HepG2 (cell line): ENCODE results near the gene MEX3A. TPM values are rescaled to one million over a fixed set of nuclear protein-coding genes. Genes with fewer than 3 reads are reported as not detected.

Experiments
- AHR ChIP-seq: IDR thresholded peaks from 2 replicates; pipeline ENCODE4 v1.6.1; 2018; ENCODE audit warnings: missing genetic modification reagents, missing compliant biosample characterization
- BCL6 ChIP-seq: IDR thresholded peaks from 2 replicates; pipeline ENCODE4 v1.6.1; 2016; ENCODE audit warnings: missing genetic modification reagents, missing compliant biosample characterization
- EEA1 ChIP-seq: sonication (generic); formaldehyde crosslinking; IDR thresholded peaks from 2 replicates; pipeline ENCODE4 v1.5.1; 2020; ENCODE audit warnings: mild to moderate bottlenecking, missing genetic modification reagents, borderline replicate concordance
- EED ChIP-seq: sonication (generic); formaldehyde crosslinking; IDR thresholded peaks from 2 replicates; pipeline ENCODE4 v1.5.0; 2020; ENCODE audit warnings: mild to moderate bottlenecking, missing genetic modification reagents
- EZH2 ChIP-seq: conservative IDR thresholded peaks from 2 replicates; pipeline ENCODE4 v1.6.1; 2012; ENCODE audit warnings: mild to moderate bottlenecking, low read depth, low read length, moderate library complexity
- FOXJ3 ChIP-seq: sonication (generic); formaldehyde crosslinking; IDR thresholded peaks from 2 replicates; pipeline ENCODE4 v1.4.0; 2020; ENCODE audit warnings: missing genetic modification reagents, mild to moderate bottlenecking, borderline replicate concordance
- LBX2 ChIP-seq: sonication (generic); formaldehyde crosslinking; IDR thresholded peaks from 2 replicates; pipeline ENCODE4 v1.5.0; 2020; ENCODE audit warnings: missing genetic modification reagents, mild to moderate bottlenecking, borderline replicate concordance
- SNAI1 ChIP-seq: sonication (generic); formaldehyde crosslinking; IDR thresholded peaks from 2 replicates; pipeline ENCODE4 v1.5.0; 2020; ENCODE audit warnings: mild to moderate bottlenecking, missing genetic modification reagents, borderline replicate concordance
- SRSF4 ChIP-seq: fragments of 200-400 bp; formaldehyde crosslinking; IDR thresholded peaks from one replicate; pipeline ENCODE4 v1.6.1; 2018; ENCODE audit warnings: mild to moderate bottlenecking, low read depth, low read length, moderate library complexity; ENCODE audit not compliant: poor library complexity, severe bottlenecking
- SYNCRIP ChIP-seq: fragments of 200-400 bp; formaldehyde crosslinking; IDR thresholded peaks from 2 replicates; pipeline ENCODE4 v1.6.1; 2018; ENCODE audit warnings: mild to moderate bottlenecking, low read depth, low read length; ENCODE audit not compliant: insufficient read depth
- ZFP36L2 ChIP-seq: sonication (generic); formaldehyde crosslinking; IDR thresholded peaks from 2 replicates; pipeline ENCODE4 v1.4.0; 2020; ENCODE audit warnings: missing genetic modification reagents
- ZNF34 ChIP-seq: sonication (generic); formaldehyde crosslinking; IDR thresholded peaks from 2 replicates; pipeline ENCODE4 v1.4.0; 2020; ENCODE audit warnings: mild to moderate bottlenecking, missing genetic modification reagents, borderline replicate concordance
- ZNF382 ChIP-seq: sonication (generic); formaldehyde crosslinking; IDR thresholded peaks from 2 replicates; pipeline ENCODE4 v1.5.0; 2020; ENCODE audit warnings: missing genetic modification reagents, mild to moderate bottlenecking, borderline replicate concordance
- ZNF572 ChIP-seq: sonication (generic); formaldehyde crosslinking; IDR thresholded peaks from 2 replicates; pipeline ENCODE4 v1.5.1; 2020; ENCODE audit warnings: mild to moderate bottlenecking, missing genetic modification reagents
- ZSCAN29 ChIP-seq: sonication (generic); formaldehyde crosslinking; conservative IDR thresholded peaks from 2 replicates; pipeline ENCODE4 v1.4.0; 2020; ENCODE audit warnings: mild to moderate bottlenecking, missing genetic modification reagents
- polyA plus RNA-seq, 8 experiments: library from polyadenylated mRNA; depleted of rRNA in 3 of 8; stranded (reverse) in 7 of 8; unstranded in 1 of 8; fragments of >200 nt; fragmentation: Illumina TruSeq in 4 of 8; extraction: Trizol in 4 of 8; gene quantifications; 2 replicates each; pipeline versions ENCODE4 v1.2.1 to v1.2.3, GENCODE V29; 2011 to 2016; ENCODE audit warnings: low read depth in 4 of 8, missing spikeins in 1 of 8, mixed read lengths in 1 of 8; ENCODE audit not compliant: insufficient read depth in 1 of 8
- total RNA-seq, 5 experiments: library from RNA; depleted of rRNA; stranded (reverse); fragments of >200 nt; fragmentation: Illumina TruSeq; extraction: Trizol; gene quantifications; 2 replicates each; pipeline ENCODE4 v1.2.3, GENCODE V29; 2016; ENCODE audit warnings: low read depth in 1 of 5
- TF ChIP-seq, protein P1 (sequence below): sonication (generic); formaldehyde crosslinking; IDR thresholded peaks from 2 replicates; pipeline ENCODE4 v1.8.0; 2022; ENCODE audit warnings: missing genetic modification reagents, mild to moderate bottlenecking, inconsistent platforms, borderline replicate concordance
- TF ChIP-seq, protein P2 (sequence below): IDR thresholded peaks from 2 replicates; pipeline ENCODE4 v1.6.1; 2016; ENCODE audit warnings: low read depth, control low read depth
- TF ChIP-seq, protein P3 (sequence below): sonication (generic); formaldehyde crosslinking; IDR thresholded peaks from 2 replicates; pipeline ENCODE4 v1.5.0; 2020; ENCODE audit warnings: missing genetic modification reagents, mild to moderate bottlenecking, borderline replicate concordance
- TF ChIP-seq, protein P4 (sequence below): sonication (generic); formaldehyde crosslinking; IDR thresholded peaks from 2 replicates; pipeline ENCODE4 v1.5.1; 2020; ENCODE audit warnings: missing genetic modification reagents, mild to moderate bottlenecking, borderline replicate concordance
- TF ChIP-seq, protein P5 (sequence below): IDR thresholded peaks from 2 replicates; pipeline ENCODE4 v1.6.1; 2016; ENCODE audit warnings: low read depth

MEX3A gene
- total and polyA plus RNA-seq, 2 of the 13 experiments (the other 11 are each of a cell fraction or from before 2014, with no cell fraction given): 7.6 to 9.1 TPM

GRCh38 chr1:156123356-156124196, 41.3 kb upstream of the MEX3A start (continued):
- TF ChIP-seq, protein P1, sequence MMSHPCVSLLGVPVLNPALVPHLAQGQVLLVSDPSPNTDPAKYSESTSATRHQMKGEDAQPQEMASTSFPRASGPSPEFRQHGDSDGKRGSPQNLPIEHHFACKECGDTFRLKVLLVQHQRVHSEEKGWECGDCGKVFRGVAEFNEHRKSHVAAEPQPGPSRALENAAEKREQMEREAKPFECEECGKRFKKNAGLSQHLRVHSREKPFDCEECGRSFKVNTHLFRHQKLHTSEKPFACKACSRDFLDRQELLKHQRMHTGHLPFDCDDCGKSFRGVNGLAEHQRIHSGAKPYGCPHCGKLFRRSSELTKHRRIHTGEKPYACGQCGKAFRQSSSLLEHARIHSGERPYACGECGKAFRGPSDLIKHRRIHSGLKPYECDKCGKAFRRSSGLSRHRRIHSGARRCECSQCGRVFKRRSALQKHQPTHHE (CRISPR knock-in tag): no peak
- no peak; the same call in 1 of the 2 replicates for TF ChIP-seq BCL6 (CRISPR knock-in tag)
- TF ChIP-seq ZNF382 (CRISPR knock-in tag): no peak
- TF ChIP-seq, protein P2, sequence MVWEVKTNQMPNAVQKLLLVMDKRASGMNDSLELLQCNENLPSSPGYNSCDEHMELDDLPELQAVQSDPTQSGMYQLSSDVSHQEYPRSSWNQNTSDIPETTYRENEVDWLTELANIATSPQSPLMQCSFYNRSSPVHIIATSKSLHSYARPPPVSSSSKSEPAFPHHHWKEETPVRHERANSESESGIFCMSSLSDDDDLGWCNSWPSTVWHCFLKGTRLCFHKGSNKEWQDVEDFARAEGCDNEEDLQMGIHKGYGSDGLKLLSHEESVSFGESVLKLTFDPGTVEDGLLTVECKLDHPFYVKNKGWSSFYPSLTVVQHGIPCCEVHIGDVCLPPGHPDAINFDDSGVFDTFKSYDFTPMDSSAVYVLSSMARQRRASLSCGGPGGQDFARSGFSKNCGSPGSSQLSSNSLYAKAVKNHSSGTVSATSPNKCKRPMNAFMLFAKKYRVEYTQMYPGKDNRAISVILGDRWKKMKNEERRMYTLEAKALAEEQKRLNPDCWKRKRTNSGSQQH (CRISPR knock-in tag): no peak
- no peak for TF ChIP-seq ZFP36L2 (CRISPR knock-in tag)
- TF ChIP-seq LBX2 (CRISPR knock-in tag): no peak
- TF ChIP-seq AHR: no peak
- TF ChIP-seq, protein P3, sequence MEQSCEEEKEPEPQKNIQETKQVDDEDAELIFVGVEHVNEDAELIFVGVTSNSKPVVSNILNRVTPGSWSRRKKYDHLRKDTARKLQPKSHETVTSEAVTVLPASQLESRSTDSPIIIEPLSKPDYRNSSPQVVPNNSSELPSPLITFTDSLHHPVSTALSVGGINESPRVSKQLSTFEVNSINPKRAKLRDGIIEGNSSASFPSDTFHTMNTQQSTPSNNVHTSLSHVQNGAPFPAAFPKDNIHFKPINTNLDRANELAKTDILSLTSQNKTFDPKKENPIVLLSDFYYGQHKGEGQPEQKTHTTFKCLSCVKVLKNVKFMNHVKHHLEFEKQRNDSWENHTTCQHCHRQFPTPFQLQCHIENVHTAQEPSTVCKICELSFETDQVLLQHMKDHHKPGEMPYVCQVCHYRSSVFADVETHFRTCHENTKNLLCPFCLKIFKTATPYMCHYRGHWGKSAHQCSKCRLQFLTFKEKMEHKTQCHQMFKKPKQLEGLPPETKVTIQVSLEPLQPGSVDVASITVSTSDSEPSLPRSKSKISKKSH: no peak
- no peak for TF ChIP-seq SNAI1 (CRISPR knock-in tag)
- TF ChIP-seq, protein P4, sequence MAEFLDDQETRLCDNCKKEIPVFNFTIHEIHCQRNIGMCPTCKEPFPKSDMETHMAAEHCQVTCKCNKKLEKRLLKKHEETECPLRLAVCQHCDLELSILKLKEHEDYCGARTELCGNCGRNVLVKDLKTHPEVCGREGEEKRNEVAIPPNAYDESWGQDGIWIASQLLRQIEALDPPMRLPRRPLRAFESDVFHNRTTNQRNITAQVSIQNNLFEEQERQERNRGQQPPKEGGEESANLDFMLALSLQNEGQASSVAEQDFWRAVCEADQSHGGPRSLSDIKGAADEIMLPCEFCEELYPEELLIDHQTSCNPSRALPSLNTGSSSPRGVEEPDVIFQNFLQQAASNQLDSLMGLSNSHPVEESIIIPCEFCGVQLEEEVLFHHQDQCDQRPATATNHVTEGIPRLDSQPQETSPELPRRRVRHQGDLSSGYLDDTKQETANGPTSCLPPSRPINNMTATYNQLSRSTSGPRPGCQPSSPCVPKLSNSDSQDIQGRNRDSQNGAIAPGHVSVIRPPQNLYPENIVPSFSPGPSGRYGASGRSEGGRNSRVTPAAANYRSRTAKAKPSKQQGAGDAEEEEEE (CRISPR knock-in tag): no peak
- 0 out of 2 replicates have a peak, but pooled peaks have one; percentile 29 for TF ChIP-seq FOXJ3 (CRISPR knock-in tag)
- no peak for TF ChIP-seq EZH2
- TF ChIP-seq SYNCRIP: no peak
- TF ChIP-seq, protein P5, sequence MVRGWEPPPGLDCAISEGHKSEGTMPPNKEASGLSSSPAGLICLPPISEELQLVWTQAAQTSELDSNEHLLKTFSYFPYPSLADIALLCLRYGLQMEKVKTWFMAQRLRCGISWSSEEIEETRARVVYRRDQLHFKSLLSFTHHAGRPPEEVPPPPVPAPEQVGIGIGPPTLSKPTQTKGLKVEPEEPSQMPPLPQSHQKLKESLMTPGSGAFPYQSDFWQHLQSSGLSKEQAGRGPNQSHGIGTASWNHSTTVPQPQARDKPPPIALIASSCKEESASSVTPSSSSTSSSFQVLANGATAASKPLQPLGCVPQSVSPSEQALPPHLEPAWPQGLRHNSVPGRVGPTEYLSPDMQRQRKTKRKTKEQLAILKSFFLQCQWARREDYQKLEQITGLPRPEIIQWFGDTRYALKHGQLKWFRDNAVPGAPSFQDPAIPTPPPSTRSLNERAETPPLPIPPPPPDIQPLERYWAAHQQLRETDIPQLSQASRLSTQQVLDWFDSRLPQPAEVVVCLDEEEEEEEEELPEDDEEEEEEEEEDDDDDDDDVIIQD (CRISPR knock-in tag): peak; percentile 32; the same call in 1 of the 2 replicates
- TF ChIP-seq ZNF572: no peak
- TF ChIP-seq SRSF4: no peak
- TF ChIP-seq ZNF34 (CRISPR knock-in tag): 0 out of 2 replicates have a peak, but pooled peaks have one; percentile 14
- TF ChIP-seq EED: no peak
- no peak for TF ChIP-seq EEA1 (CRISPR knock-in tag)
- TF ChIP-seq ZSCAN29: no peak
